Endothelial cell of umbilical vein (primary cell): ENCODE results near the gene ADCY2. TPM values are rescaled to one million over a fixed set of nuclear protein-coding genes. Genes with fewer than 3 reads are reported as not detected.

Source experiments
- BruUV-seq: library from RNA; stranded (reverse); fragments of 400-500 nt; replicated peaks from 2 replicates; lab custom pipeline; 2021; lab: Mats Ljungman, UMichigan
- CTCF ChIA-PET: fragments of 300-600, 350-600 bp; sonication (Branson Sonifier 250); formaldehyde crosslinking; loops from one replicate; lab custom pipeline; 2021; ENCODE audit warnings: antibody characterized with exemption, inconsistent platforms; lab: Charles Lee
- POLR2A ChIA-PET: fragments of 300-600, 350-600 bp; sonication (Branson Sonifier 250); formaldehyde crosslinking; loops from one replicate; lab custom pipeline; 2021; ENCODE audit warnings: antibody characterized with exemption, inconsistent platforms; lab: Charles Lee
- DNase-seq: peaks from one replicate; pipeline ENCODE4 v3.0.0-alpha.2; 2011; ENCODE audit warnings: low read depth, low spot score
- FAIRE-seq: peaks from 2 replicates; lab custom pipeline; 2011; peaks lifted over from hg19 to GRCh38; lab: Jason Lieb, UNC
- H2AFZ ChIP-seq: 2 replicates; pipeline ENCODE4 v1.6.0; 2012; ENCODE audit warnings: low read depth, low read length, control low read depth, inconsistent platforms
- H3K27ac ChIP-seq: 2 replicates; pipeline ENCODE4 v1.5.1; 2011; ENCODE audit warnings: low read depth, mild to moderate bottlenecking, control low read depth, low read length, moderate library complexity; ENCODE audit not compliant: insufficient read depth
- H3K27me3 ChIP-seq, 2 experiments: 2 replicates each; pipeline versions ENCODE4 v1.6.0 to v1.6.1; 2011; ENCODE audit warnings: low read length in 2 of 2, mixed read lengths in 1 of 2; ENCODE audit not compliant: control insufficient read depth in 2 of 2, insufficient read depth in 2 of 2
- H3K36me3 ChIP-seq, 2 experiments: 2 replicates in 1 of 2; 3 replicates in 1 of 2; pipeline ENCODE4 v1.5.1; 2011; ENCODE audit warnings: low read length in 2 of 2, mild to moderate bottlenecking in 1 of 2, moderate library complexity in 1 of 2; ENCODE audit not compliant: control insufficient read depth in 2 of 2, insufficient read depth in 2 of 2; ENCODE audit errors: extremely low read depth in 1 of 2
- H3K4me1 ChIP-seq: 3 replicates; pipeline ENCODE4 v1.5.1; 2011; ENCODE audit warnings: mild to moderate bottlenecking, low read length; ENCODE audit not compliant: control insufficient read depth, insufficient read depth; ENCODE audit errors: extremely low read depth
- H3K4me2 ChIP-seq: 2 replicates; pipeline ENCODE4 v1.6.1; 2011; ENCODE audit warnings: low read length, control low read depth, mixed read lengths; ENCODE audit not compliant: insufficient read depth
- H3K4me3 ChIP-seq, 3 experiments: fragments of 200-600 bp in 1 of 3; sonication (generic), shearing (Covaris generic) in 1 of 3; replicated peaks in 1 of 3; 2 replicates each; pipeline ENCODE4 v1.5.1; 2011 to 2016; ENCODE audit warnings: control low read depth in 3 of 3, low read length in 3 of 3, mild to moderate bottlenecking in 2 of 3, inconsistent platforms in 1 of 3, low read depth in 1 of 3, moderate library complexity in 1 of 3; ENCODE audit not compliant: insufficient read depth in 1 of 3
- H3K79me2 ChIP-seq: 2 replicates; pipeline ENCODE4 v1.6.0; 2012; ENCODE audit warnings: low read length, inconsistent platforms; ENCODE audit not compliant: control insufficient read depth, insufficient read depth
- H3K9ac ChIP-seq: replicated peaks from 2 replicates; pipeline ENCODE3; 2011; ENCODE audit warnings: low read length, control low read depth; ENCODE audit not compliant: insufficient read depth; ENCODE audit errors: extremely low read depth
- H3K9me1 ChIP-seq: replicated peaks from 3 replicates; pipeline ENCODE4 v1.6.0; 2011; ENCODE audit warnings: mild to moderate bottlenecking, low read length; ENCODE audit not compliant: control insufficient read depth, insufficient read depth; ENCODE audit errors: extremely low read depth
- H3K9me3 ChIP-seq: replicated peaks from 2 replicates; pipeline ENCODE4 v1.5.1; 2012; ENCODE audit warnings: low read length, inconsistent platforms; ENCODE audit not compliant: control insufficient read depth, insufficient read depth
- H4K20me1 ChIP-seq: replicated peaks from 2 replicates; pipeline ENCODE3; 2011; ENCODE audit warnings: mild to moderate bottlenecking, low read length; ENCODE audit not compliant: control insufficient read depth, insufficient read depth; ENCODE audit errors: extremely low read depth
- EZH2 ChIP-seq: IDR thresholded peaks from 2 replicates; pipeline ENCODE4 v1.6.1; 2012; ENCODE audit warnings: borderline replicate concordance, low read depth, mild to moderate bottlenecking, moderate library complexity, low read length, inconsistent platforms; ENCODE audit not compliant: severe bottlenecking
- FOS ChIP-seq: IDR thresholded peaks from 2 replicates; pipeline ENCODE4 v1.6.1; 2011; ENCODE audit warnings: mild to moderate bottlenecking, low read length, moderate library complexity, borderline replicate concordance; ENCODE audit not compliant: insufficient read depth
- JUN ChIP-seq: IDR thresholded peaks from 2 replicates; pipeline ENCODE4 v1.6.1; 2011; ENCODE audit warnings: borderline replicate concordance, low read depth; ENCODE audit not compliant: insufficient read length, insufficient read depth
- MYC ChIP-seq: IDR thresholded peaks from one replicate; pipeline ENCODE4 v1.6.1; 2011; ENCODE audit warnings: mild to moderate bottlenecking, low read depth, low read length
- POLR2AphosphoS5 ChIP-seq: IDR thresholded peaks from 2 replicates; pipeline ENCODE4 v1.6.1; 2012; ENCODE audit warnings: low read depth, mild to moderate bottlenecking, control low read depth, low read length, moderate library complexity; ENCODE audit not compliant: insufficient read depth
- dilution Hi-C: fragments of 300-500 bp; cut with MboI; formaldehyde crosslinking; loops from one replicate; pipeline ENCODE4 v1.15.0; 2019; ENCODE audit warnings: low sequenced_read_pairs; ENCODE audit not compliant: extremely low pct_ligation_motif_present
- intact Hi-C: fragments of 100-400 bp; cut with micrococcal nuclease; formaldehyde crosslinking; loops from one replicate; pipeline ENCODE4 v1.10.0; 2022
- polyA plus RNA-seq, 4 experiments: library from polyadenylated mRNA; depleted of rRNA in 3 of 4; stranded (reverse) in 3 of 4; unstranded in 1 of 4; fragments of >200 nt; gene quantifications; 2 replicates each; pipeline versions ENCODE4 v1.2.1 to v1.2.3, GENCODE V29; 2011 to 2012; ENCODE audit warnings: missing spikeins in 1 of 4
- total RNA-seq: library from RNA; stranded (reverse); gene quantifications from 2 replicates; pipeline ENCODE4 v1.2.3, GENCODE V29; 2021
- TF ChIP-seq, protein P1 (sequence below), 2 donors: IDR thresholded peaks; 1 replicate in 1 of 2; 2 replicates in 1 of 2; pipeline ENCODE4 v1.5.1; 2011; ENCODE audit warnings: low read length in 2 of 2, mild to moderate bottlenecking in 2 of 2, moderate library complexity in 2 of 2, control low read depth in 1 of 2, inconsistent platforms in 1 of 2, low read depth in 1 of 2; ENCODE audit not compliant: insufficient read depth in 1 of 2; ENCODE audit errors: extremely low read depth in 1 of 2
- TF ChIP-seq, protein P2 (sequence below): IDR thresholded peaks from 2 replicates; pipeline ENCODE4 v1.6.1; 2011; ENCODE audit not compliant: insufficient read depth, insufficient read length

ADCY2 gene
- total and polyA plus RNA-seq, 2 donors (not counting 3 experiments of a cell fraction or from before 2014, with no cell fraction given): under 0.01 TPM; not detected in 1

DNA sequence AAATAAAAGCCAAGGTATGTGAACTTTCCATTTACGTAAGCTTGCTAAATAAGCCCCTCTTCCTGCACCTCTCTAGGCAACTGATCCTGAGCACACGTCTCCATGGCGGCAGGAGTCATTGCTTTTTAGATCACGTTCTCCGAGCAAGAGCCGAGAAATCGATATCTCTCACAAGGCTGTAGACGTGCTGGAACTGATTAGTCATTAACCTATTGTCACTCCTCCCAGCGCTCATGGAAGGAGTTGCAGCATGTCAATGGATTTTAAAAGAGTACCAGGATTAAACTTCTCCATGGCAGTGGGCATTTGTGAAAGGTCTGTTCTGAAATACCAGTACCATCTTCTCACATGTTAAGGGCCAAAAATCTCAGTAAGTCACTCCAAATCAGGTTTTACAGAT, 4.7 kb upstream of the ADCY2 start:
- Histone ChIP-seq H3K4me2 (no peak overlapping the region), H3K9me3 (peaks cover 3% of the 10 kb centered on the region), H3K79me2 (no peaks in the 10 kb centered on the region), H4K20me1 (no peaks in the 10 kb centered on the region), H3K27ac (no peak overlapping the region), H3K9me1 (no peaks in the 10 kb centered on the region), H3K27me3 (peaks cover 0 to 2% of the 10 kb centered on the region in 2 experiments), H2AFZ (no peak overlapping the region), H3K36me3 (no peaks in the 10 kb centered on the region), H3K4me3 (no peak overlapping the region), H3K9ac (no peak overlapping the region), H3K4me1 (no peaks in the 10 kb centered on the region)
- dilution Hi-C loops: no loop called here
- FAIRE-seq (no peak), DNase-seq (no peak)
- ChIA-PET CTCF (no interaction called here), POLR2A (no interaction called here)
- intact Hi-C loops: no loop called here
- BruUV-seq: no TSS peak
- no peak for TF ChIP-seq MYC
- no peak for TF ChIP-seq JUN
- TF ChIP-seq EZH2: no peak
- no peak for TF ChIP-seq POLR2AphosphoS5

DNA sequence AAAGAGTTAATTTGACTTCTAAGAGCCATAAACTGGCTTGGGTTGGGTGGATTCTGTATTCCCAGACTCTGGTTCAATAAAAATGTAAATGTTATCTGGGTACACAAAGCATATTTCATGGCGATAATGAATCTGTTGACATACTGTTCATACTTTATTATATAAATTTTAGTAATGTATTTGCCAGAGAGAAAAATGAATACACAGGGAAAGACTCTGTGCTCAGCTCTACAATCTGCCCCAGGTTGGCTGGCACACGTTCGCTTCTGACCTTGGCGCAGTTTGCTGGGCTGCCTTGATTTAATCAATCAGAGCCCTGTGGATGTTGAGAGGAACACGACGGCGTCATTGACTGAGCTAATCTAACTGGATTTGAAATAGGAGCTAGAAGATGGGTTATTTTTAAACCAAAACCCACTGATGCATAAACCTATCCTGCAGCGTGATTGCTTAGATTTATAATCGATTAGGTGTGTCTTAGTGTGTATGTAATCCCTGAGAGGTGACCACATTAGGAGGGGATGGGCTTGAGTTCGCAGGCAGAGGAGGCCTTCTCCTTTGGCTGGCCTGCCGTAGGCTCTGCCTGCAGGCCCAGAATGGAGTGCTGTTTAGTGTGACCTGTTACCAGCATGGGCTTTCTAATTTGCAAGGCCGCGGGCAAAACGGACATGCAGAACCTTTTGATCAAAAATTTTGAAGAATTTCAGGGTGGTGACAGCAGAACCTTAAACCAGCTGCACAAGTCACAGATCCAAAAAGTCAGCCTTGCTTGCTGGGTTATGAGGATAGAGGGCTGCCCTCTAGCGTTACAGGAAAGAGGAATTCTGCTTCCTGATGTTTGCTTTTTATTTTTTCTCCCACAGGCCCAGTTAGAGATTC, 3.9 kb upstream of the ADCY2 start:
- Histone ChIP-seq H3K27me3 (peaks cover 4 to 8% of the 10 kb centered on the region in 2 experiments), H3K9ac (no peak overlapping the region), H3K4me1 (no peaks in the 10 kb centered on the region), H3K79me2 (no peaks in the 10 kb centered on the region), H3K27ac (no peak overlapping the region), H4K20me1 (no peaks in the 10 kb centered on the region), H3K4me2 (no peak overlapping the region), H3K9me1 (no peaks in the 10 kb centered on the region), H2AFZ (no peak overlapping the region), H3K36me3 (no peaks in the 10 kb centered on the region), H3K9me3 (peaks cover 3% of the 10 kb centered on the region), H3K4me3 (no peak overlapping the region)
- DNase-seq: no peak
- ChIA-PET CTCF (no interaction called here), POLR2A (no interaction called here)
- TF ChIP-seq POLR2AphosphoS5 (no peak), FOS (no peak), EZH2 (no peak), MYC (no peak)
- TF ChIP-seq, protein P1, sequence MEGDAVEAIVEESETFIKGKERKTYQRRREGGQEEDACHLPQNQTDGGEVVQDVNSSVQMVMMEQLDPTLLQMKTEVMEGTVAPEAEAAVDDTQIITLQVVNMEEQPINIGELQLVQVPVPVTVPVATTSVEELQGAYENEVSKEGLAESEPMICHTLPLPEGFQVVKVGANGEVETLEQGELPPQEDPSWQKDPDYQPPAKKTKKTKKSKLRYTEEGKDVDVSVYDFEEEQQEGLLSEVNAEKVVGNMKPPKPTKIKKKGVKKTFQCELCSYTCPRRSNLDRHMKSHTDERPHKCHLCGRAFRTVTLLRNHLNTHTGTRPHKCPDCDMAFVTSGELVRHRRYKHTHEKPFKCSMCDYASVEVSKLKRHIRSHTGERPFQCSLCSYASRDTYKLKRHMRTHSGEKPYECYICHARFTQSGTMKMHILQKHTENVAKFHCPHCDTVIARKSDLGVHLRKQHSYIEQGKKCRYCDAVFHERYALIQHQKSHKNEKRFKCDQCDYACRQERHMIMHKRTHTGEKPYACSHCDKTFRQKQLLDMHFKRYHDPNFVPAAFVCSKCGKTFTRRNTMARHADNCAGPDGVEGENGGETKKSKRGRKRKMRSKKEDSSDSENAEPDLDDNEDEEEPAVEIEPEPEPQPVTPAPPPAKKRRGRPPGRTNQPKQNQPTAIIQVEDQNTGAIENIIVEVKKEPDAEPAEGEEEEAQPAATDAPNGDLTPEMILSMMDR (IDR thresholded peaks at IDR 0.05; ENCODE audit: extremely low read depth in 1 of 2, insufficient read depth in 1 of 2, low read depth in 1 of 2, low read length in 2 of 2): no peak
- TF ChIP-seq, protein P2, sequence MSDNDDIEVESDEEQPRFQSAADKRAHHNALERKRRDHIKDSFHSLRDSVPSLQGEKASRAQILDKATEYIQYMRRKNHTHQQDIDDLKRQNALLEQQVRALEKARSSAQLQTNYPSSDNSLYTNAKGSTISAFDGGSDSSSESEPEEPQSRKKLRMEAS: no peak
- intact Hi-C loops (no loop called here), dilution Hi-C loops (no loop called here)
- FAIRE-seq: no peak
- no TSS peak for BruUV-seq
